Fibroblast of lung (primary cell): ENCODE data around the gene C2CD4C. TPM values are rescaled to one million over a fixed set of nuclear protein-coding genes. Genes with fewer than 3 reads are reported as not detected.

Experiments
- DNase-seq, 2 donors: peaks; one replicate each; pipeline versions ENCODE4 v3.0.0 to v3.0.0-alpha.2; 2010; ENCODE audit warnings: low read depth in 2 of 2
- H2AFZ ChIP-seq: 2 replicates; pipeline ENCODE4 v1.5.1; 2012; ENCODE audit warnings: low read length, control low read depth, inconsistent platforms
- H3K27ac ChIP-seq: 2 replicates; pipeline ENCODE4 v1.5.1; 2011; ENCODE audit warnings: low read length, control low read depth; ENCODE audit not compliant: insufficient read depth
- H3K27me3 ChIP-seq: 2 replicates; pipeline ENCODE4 v1.5.1; 2011; ENCODE audit warnings: mild to moderate bottlenecking, low read length; ENCODE audit not compliant: control insufficient read depth, insufficient read depth
- H3K36me3 ChIP-seq: 2 replicates; pipeline ENCODE4 v1.5.1; 2011; ENCODE audit warnings: low read length; ENCODE audit not compliant: control insufficient read depth, insufficient read depth
- H3K4me1 ChIP-seq: 2 replicates; pipeline ENCODE4 v1.5.1; 2011; ENCODE audit warnings: low read length; ENCODE audit not compliant: control insufficient read depth, insufficient read depth; ENCODE audit errors: extremely low read depth
- H3K4me2 ChIP-seq: 2 replicates; pipeline ENCODE4 v1.5.1; 2011; ENCODE audit warnings: low read length, control low read depth; ENCODE audit not compliant: insufficient read depth; ENCODE audit errors: extremely low read depth
- H3K4me3 ChIP-seq, 4 experiments: fragments of 200-600 bp in 1 of 4; sonication (generic) in 1 of 4; replicated peaks in 1 of 4; 2 replicates each; pipeline ENCODE4 v1.5.1; 2011 to 2016; ENCODE audit warnings: low read length in 4 of 4, low read depth in 3 of 4, mild to moderate bottlenecking in 3 of 4, control low read depth in 2 of 4, inconsistent platforms in 1 of 4, mixed read lengths in 1 of 4; ENCODE audit not compliant: insufficient read depth in 1 of 4; ENCODE audit errors: control extremely low read depth in 1 of 4
- H3K79me2 ChIP-seq: 2 replicates; pipeline ENCODE4 v1.5.1; 2012; ENCODE audit warnings: mild to moderate bottlenecking, low read length, inconsistent platforms; ENCODE audit not compliant: control insufficient read depth, insufficient read depth
- H3K9ac ChIP-seq: 2 replicates; pipeline ENCODE4 v1.5.1; 2011; ENCODE audit warnings: mild to moderate bottlenecking, low read length, control low read depth; ENCODE audit not compliant: insufficient read depth
- H3K9me3 ChIP-seq: 2 replicates; pipeline ENCODE4 v1.5.1; 2012; ENCODE audit warnings: low read depth, low read length; ENCODE audit not compliant: control insufficient read depth, insufficient read depth
- H4K20me1 ChIP-seq: 2 replicates; pipeline ENCODE4 v1.5.1; 2011; ENCODE audit warnings: low read length; ENCODE audit not compliant: control insufficient read depth, insufficient read depth; ENCODE audit errors: extremely low read depth
- EZH2 ChIP-seq: IDR thresholded peaks from 2 replicates; pipeline ENCODE4 v1.5.1; 2012; ENCODE audit warnings: low read length, control low read depth, mild to moderate bottlenecking; ENCODE audit errors: missing control alignments
- polyA plus RNA-seq, 2 donors: library from polyadenylated mRNA; depleted of rRNA in 1 of 2; stranded (reverse) in 1 of 2; unstranded in 1 of 2; fragments of >200 nt; gene quantifications; 2 replicates each; pipeline ENCODE4 v1.2.1, GENCODE V29; 2011 to 2012; ENCODE audit warnings: missing spikeins in 1 of 2
- total RNA-seq: library from RNA; depleted of rRNA; stranded (reverse); fragments of >200 nt; gene quantifications from 2 replicates; pipeline ENCODE4 v1.2.1, GENCODE V29; 2014
- TF ChIP-seq, protein P1 (sequence below), 2 donors: IDR thresholded peaks in 1 of 2; conservative IDR thresholded peaks in 1 of 2; 1 replicate in 1 of 2; 2 replicates in 1 of 2; pipeline ENCODE4 v1.5.1; 2011 to 2012; ENCODE audit warnings: low read length in 2 of 2, control low read depth in 1 of 2, inconsistent platforms in 1 of 2, low read depth in 1 of 2, mild to moderate bottlenecking in 1 of 2

C2CD4C gene
- total and polyA plus RNA-seq, 2 donors (not counting 1 experiment from before 2014, with no cell fraction given), result 0.17 TPM; not detected in 1

DNA sequence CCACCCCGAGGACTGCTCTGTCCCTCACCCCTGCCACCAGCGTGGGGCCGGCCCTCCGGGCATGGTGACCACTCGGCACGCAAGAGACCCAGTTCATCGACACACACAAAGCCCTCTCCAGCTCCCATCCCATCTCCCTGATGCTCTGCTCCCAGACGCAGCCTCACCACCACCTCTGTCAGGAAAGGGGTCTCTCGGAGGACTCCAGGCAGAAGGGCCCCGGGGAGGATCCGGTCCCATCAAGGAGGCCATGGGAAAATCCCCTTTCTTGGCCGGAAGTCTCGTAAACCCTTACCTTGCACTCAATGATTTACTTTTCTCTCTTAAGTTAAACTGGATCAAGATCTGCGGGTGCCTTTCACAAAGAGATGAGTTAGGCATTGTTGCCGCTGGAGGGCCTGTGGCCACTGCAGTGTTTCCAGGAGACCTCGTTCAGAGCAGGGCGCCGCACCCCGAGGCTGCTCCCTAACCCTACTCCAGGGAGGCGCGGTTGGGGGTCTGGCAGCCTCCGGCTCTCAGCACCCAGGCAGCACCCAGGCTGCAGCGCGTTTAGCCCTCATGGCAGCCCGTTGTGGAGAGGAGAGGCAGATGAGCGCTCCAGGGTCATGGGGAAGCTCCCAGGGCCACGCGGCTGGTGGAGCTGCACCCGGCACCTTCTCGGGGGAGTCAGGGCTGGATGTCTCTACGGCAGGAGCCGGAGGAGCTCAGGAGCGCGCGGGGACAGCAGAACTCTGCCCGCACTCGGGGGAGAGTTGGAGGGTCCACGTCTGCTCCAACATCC, 31.0 kb downstream of the C2CD4C start:
- Histone ChIP-seq H3K36me3 (no peaks in the 10 kb centered on the region), H3K9ac (no peak overlapping the region), H3K4me1 (no peaks in the 10 kb centered on the region), H2AFZ (no peak overlapping the region), H3K27me3 (peaks cover 16% of the 10 kb centered on the region), H3K27ac (no peak overlapping the region), H4K20me1 (no peaks in the 10 kb centered on the region), H3K4me3 (no peak overlapping the region), H3K9me3 (no peaks in the 10 kb centered on the region), H3K79me2 (no peaks in the 10 kb centered on the region), H3K4me2 (no peak overlapping the region)
- TF ChIP-seq, protein P1, sequence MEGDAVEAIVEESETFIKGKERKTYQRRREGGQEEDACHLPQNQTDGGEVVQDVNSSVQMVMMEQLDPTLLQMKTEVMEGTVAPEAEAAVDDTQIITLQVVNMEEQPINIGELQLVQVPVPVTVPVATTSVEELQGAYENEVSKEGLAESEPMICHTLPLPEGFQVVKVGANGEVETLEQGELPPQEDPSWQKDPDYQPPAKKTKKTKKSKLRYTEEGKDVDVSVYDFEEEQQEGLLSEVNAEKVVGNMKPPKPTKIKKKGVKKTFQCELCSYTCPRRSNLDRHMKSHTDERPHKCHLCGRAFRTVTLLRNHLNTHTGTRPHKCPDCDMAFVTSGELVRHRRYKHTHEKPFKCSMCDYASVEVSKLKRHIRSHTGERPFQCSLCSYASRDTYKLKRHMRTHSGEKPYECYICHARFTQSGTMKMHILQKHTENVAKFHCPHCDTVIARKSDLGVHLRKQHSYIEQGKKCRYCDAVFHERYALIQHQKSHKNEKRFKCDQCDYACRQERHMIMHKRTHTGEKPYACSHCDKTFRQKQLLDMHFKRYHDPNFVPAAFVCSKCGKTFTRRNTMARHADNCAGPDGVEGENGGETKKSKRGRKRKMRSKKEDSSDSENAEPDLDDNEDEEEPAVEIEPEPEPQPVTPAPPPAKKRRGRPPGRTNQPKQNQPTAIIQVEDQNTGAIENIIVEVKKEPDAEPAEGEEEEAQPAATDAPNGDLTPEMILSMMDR (conservative IDR thresholded peaks at IDR 0.05 in 1 of 2, IDR thresholded peaks at IDR 0.05 in 1 of 2; ENCODE audit: low read depth in 1 of 2, low read length in 2 of 2), result no peak
- TF ChIP-seq EZH2, result no peak
- DNase-seq, result no peak

DNA sequence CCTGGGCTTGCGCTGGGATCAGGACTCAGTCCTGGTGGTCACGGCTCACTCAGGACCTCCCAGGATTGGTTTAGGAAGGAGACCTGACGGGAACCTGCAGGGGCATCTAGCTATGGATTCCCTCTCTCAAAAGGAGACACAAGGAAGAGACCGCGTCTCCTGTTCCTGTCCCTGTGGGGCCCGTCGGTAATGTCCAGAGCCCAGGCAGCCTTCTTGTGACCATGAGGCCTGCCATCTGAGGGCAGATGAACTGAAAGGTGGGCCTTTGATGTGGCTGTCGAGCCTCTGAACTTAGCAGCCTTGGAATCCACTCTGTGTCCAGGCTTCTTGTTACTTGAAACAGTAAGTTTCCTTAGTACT, 32.9 kb downstream of the C2CD4C start:
- Histone ChIP-seq H3K79me2 (no peaks in the 10 kb centered on the region), H2AFZ (no peak overlapping the region), H4K20me1 (no peaks in the 10 kb centered on the region), H3K27me3 (peaks cover 25% of the 10 kb centered on the region), H3K4me1 (peaks cover 2% of the 10 kb centered on the region), H3K4me2 (no peak overlapping the region), H3K9me3 (no peaks in the 10 kb centered on the region), H3K9ac (no peak overlapping the region), H3K27ac (no peak overlapping the region), H3K36me3 (no peaks in the 10 kb centered on the region), H3K4me3 (no peak overlapping the region)
- no peak for TF ChIP-seq EZH2
- no peak for DNase-seq

DNA sequence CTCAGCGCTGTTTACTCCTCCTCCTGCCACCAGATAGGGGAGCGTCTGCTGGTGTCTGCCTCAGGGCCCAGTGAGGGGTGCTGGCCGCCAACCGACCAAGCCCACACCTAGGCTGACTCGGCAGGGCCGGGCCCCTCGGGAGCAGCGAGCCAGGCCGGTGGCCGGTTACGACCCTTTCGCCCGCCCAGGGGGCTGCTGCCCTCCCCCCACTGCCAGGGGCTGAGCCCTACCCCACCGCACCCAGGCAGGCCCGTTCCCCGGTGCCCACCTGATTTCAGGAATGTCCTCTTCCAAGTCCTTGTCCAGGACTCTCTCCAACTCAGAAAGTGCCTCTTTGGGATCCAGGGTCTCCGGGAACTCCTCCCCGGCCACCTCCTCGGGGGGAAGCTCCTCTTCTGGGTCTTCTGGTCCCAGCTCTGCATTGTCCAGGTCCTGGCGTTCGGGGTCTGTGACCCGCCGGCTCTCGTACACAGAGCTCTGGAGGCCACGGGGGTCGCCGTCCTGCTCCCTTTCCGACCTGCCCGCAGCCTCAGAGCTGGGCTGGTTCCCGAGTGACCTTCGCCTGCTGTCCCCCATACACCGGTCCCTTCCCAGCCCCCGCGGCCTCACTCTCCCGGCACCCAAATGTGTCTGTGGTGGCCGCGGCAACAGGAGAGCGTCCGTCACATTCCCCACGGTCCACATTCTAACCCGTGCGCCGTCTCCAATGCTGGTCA, 33.4 kb downstream of the C2CD4C start:
- Histone ChIP-seq H3K4me3 (no peak overlapping the region), H3K9me3 (no peaks in the 10 kb centered on the region), H3K36me3 (no peaks in the 10 kb centered on the region), H3K4me2 (no peak overlapping the region), H3K27ac (no peak overlapping the region), H3K79me2 (no peaks in the 10 kb centered on the region), H4K20me1 (no peaks in the 10 kb centered on the region), H3K27me3 (peaks cover 29% of the 10 kb centered on the region), H2AFZ (no peak overlapping the region), H3K9ac (no peak overlapping the region), H3K4me1 (peaks cover 2% of the 10 kb centered on the region)
- no peak for DNase-seq
- TF ChIP-seq, protein P1 (conservative IDR thresholded peaks at IDR 0.05 in 1 of 2, IDR thresholded peaks at IDR 0.05 in 1 of 2; ENCODE audit: low read depth in 1 of 2, low read length in 2 of 2), result no peak
- TF ChIP-seq EZH2, result no peak
